ENCODE results near the gene TEAD1. TPM values are rescaled to one million over a fixed set of nuclear protein-coding genes. Genes with fewer than 3 reads are reported as not detected.

Gene TEAD1
- total RNA-seq, 2 experiments from 2014 or later = 0.11 TPM; not detected in 1

GRCh38 chr11:12853325-12853651 lies 179.1 kb downstream of the TEAD1 start:
- peaks cover 0 to 7% of the 10 kb centered on the region in 2 experiments for H3K27me3 ChIP-seq (ENCODE audit: control insufficient read depth in 1 of 2, insufficient read depth in 2 of 2, low read length in 2 of 2)
- TF ChIP-seq CTCF (IDR thresholded peaks at IDR 0.05) = no peak
- H3K9me3 ChIP-seq (ENCODE audit: control insufficient read depth in 1 of 2, insufficient read depth in 1 of 2, low read length in 2 of 2) = no peaks in the 10 kb centered on the region
- no peak overlapping the region for H3K4me3 ChIP-seq (ENCODE audit: low read length)
- no peaks in the 10 kb centered on the region for H3K4me1 ChIP-seq (ENCODE audit: insufficient read depth, low read length)
- no peak overlapping the region for H3K27ac Mint-ChIP-seq
- H3K9me3 Mint-ChIP-seq = no peaks in the 10 kb centered on the region
- H3K4me3 Mint-ChIP-seq = no peak overlapping the region
- no peak overlapping the region for H3K27ac ChIP-seq (ENCODE audit: low read depth in 1 of 2, low read length in 2 of 2)
- intact Hi-C loops (cut with DNase I, micrococcal nuclease) = no loop called here
- ChIA-PET POLR2A (no interaction called here), CTCF (no interaction called here)
- ATAC-seq (ENCODE audit: poor library complexity) (no peak), DNase-seq (no peak)
- no peaks in the 10 kb centered on the region for H3K4me1 Mint-ChIP-seq (ENCODE audit: low read depth)
- no peaks in the 10 kb centered on the region for H3K36me3 Mint-ChIP-seq (ENCODE audit: low read depth)
- peaks cover 20% of the 10 kb centered on the region for H3K27me3 Mint-ChIP-seq
- H3K36me3 ChIP-seq (ENCODE audit: insufficient read depth, low read length) = no peaks in the 10 kb centered on the region

- no peak for TF ChIP-seq CTCF (IDR thresholded peaks at IDR 0.05)
- Histone ChIP-seq H3K27me3 (ENCODE audit: control insufficient read depth in 1 of 2, insufficient read depth in 2 of 2, low read length in 2 of 2) (peaks cover 0 to 7% of the 10 kb centered on the region in 2 experiments), H3K27ac (ENCODE audit: low read depth in 1 of 2, low read length in 2 of 2) (no peak overlapping the region), H3K4me1 (ENCODE audit: insufficient read depth, low read length) (no peaks in the 10 kb centered on the region), H3K9me3 (ENCODE audit: control insufficient read depth in 1 of 2, insufficient read depth in 1 of 2, low read length in 2 of 2) (no peaks in the 10 kb centered on the region), H3K4me3 (ENCODE audit: low read length) (no peak overlapping the region), H3K36me3 (ENCODE audit: insufficient read depth, low read length) (no peaks in the 10 kb centered on the region)
- Mint-ChIP-seq H3K27me3 (peaks cover 20% of the 10 kb centered on the region), H3K9me3 (no peaks in the 10 kb centered on the region), H3K4me3 (no peak overlapping the region), H3K27ac (no peak overlapping the region), H3K4me1 (ENCODE audit: low read depth) (no peaks in the 10 kb centered on the region), H3K36me3 (ENCODE audit: low read depth) (no peaks in the 10 kb centered on the region)
- intact Hi-C loops (cut with DNase I, micrococcal nuclease) = no loop called here
- DNase-seq = no peak
- POLR2A ChIA-PET = no interaction called here
- CTCF ChIA-PET = no interaction called here
- no peak for ATAC-seq (ENCODE audit: poor library complexity)
Observed at GRCh38 chr11:12853652-12854296, 179.6 kb downstream of the TEAD1 start.

- Mint-ChIP-seq H3K27ac (no peak overlapping the region), H3K4me3 (no peak overlapping the region), H3K4me1 (ENCODE audit: low read depth) (no peaks in the 10 kb centered on the region), H3K36me3 (ENCODE audit: low read depth) (no peaks in the 10 kb centered on the region), H3K27me3 (peaks cover 18% of the 10 kb centered on the region), H3K9me3 (no peaks in the 10 kb centered on the region)
- Histone ChIP-seq H3K9me3 (ENCODE audit: control insufficient read depth in 1 of 2, insufficient read depth in 1 of 2, low read length in 2 of 2) (no peaks in the 10 kb centered on the region), H3K36me3 (ENCODE audit: insufficient read depth, low read length) (no peaks in the 10 kb centered on the region), H3K4me1 (ENCODE audit: insufficient read depth, low read length) (no peaks in the 10 kb centered on the region), H3K27ac (ENCODE audit: low read depth in 1 of 2, low read length in 2 of 2) (no peak overlapping the region), H3K27me3 (ENCODE audit: control insufficient read depth in 1 of 2, insufficient read depth in 2 of 2, low read length in 2 of 2) (peaks cover 0 to 7% of the 10 kb centered on the region in 2 experiments), H3K4me3 (ENCODE audit: low read length) (no peak overlapping the region)
- POLR2A ChIA-PET = no interaction called here
- no peak for DNase-seq
- CTCF ChIA-PET = no interaction called here
- TF ChIP-seq CTCF (IDR thresholded peaks at IDR 0.05) = no peak
- ATAC-seq (ENCODE audit: poor library complexity) = no peak
- intact Hi-C loops (cut with DNase I, micrococcal nuclease) = no loop called here
Observed at GRCh38 chr11:12854297-12854661, 180.1 kb downstream of the TEAD1 start.
